ENCODE results near the gene SLC9C1. TPM values are rescaled to one million over a fixed set of nuclear protein-coding genes. Genes with fewer than 3 reads are reported as not detected.

SLC9C1 gene
- total and polyA plus RNA-seq, 2 of the 4 experiments (the other 2 are of a cell fraction), result not detected

DNA sequence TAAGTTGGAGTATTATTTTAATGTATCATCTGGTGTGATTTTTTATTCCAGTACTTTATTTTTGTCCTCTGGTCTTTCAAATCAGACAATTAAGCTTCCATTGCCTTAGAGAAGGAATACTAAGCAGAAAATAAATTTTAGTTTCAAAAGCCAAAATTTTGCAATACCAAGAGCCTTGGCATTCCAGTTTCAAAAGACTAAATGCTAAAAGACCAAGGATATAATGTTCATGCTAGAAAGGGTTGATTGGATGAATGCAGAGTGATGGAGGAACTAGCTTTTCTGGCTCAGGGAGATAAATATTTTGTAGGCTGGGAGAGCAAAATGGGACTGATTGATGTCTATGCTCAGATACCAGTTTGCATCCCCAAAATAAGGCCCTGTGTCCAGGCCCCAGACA is 45.1 kb upstream of the SLC9C1 start:
- in situ Hi-C loops (cut with MboI; ENCODE audit: low sequenced_read_pairs), result no loop called here
- H2AK9ac ChIP-seq (replicated peaks; ENCODE audit: low read depth, low read length, poor library complexity), result no peak overlapping the region
- H2BK20ac ChIP-seq (ENCODE audit: low read depth, low read length), result no peak overlapping the region
- no peak overlapping the region for H3K14ac ChIP-seq (replicated peaks; ENCODE audit: low read depth, low read length)
- no peak overlapping the region for H2BK15ac ChIP-seq (ENCODE audit: low read depth, low read length)
- no peak overlapping the region for H3K23ac ChIP-seq (ENCODE audit: low read depth, low read length)
- H2BK5ac ChIP-seq (ENCODE audit: low read depth, low read length, poor library complexity, severe bottlenecking), result no peak overlapping the region
- no peak overlapping the region for H3K4ac ChIP-seq (ENCODE audit: low read depth, low read length)
- no peak overlapping the region for H3K18ac ChIP-seq (ENCODE audit: low read depth, low read length)
- TF ChIP-seq RCOR1 (IDR thresholded peaks at IDR 0.05; ENCODE audit: insufficient replicate concordance, low read length), result no peak
- no peak for TF ChIP-seq CEBPB (IDR thresholded peaks at IDR 0.05; ENCODE audit: low read depth, low read length)
- DNase-seq (no peak), ATAC-seq (ENCODE audit: low read depth) (no peak)
- dilution Hi-C loops (cut with HindIII; ENCODE audit: low sequenced_read_pairs, unreplicated experiment), result no loop called here
- no peak overlapping the region for H4K91ac ChIP-seq (ENCODE audit: insufficient read depth, low read depth, low read length)
- no peaks in the 10 kb centered on the region for H3K4me1 ChIP-seq (ENCODE audit: control insufficient read depth, insufficient read depth, low read length)
- no peak overlapping the region for H3K9ac ChIP-seq (ENCODE audit: low read depth, low read length)
- ChIA-PET CTCF (no interaction called here), POLR2A (ENCODE audit: unreplicated experiment) (no interaction called here)
- H2AFZ ChIP-seq (replicated peaks; ENCODE audit: low read length, poor library complexity), result no peak overlapping the region
- no peak overlapping the region for H3K27ac ChIP-seq (ENCODE audit: insufficient read depth, low read length)
- H3K79me1 ChIP-seq (ENCODE audit: low read depth in 1 of 2, low read length in 2 of 2), result no peaks in the 10 kb centered on the region
- no peak overlapping the region for H3K4me3 ChIP-seq (ENCODE audit: insufficient read depth, low read depth, low read length)
- no peaks in the 10 kb centered on the region for H3K9me1 ChIP-seq (ENCODE audit: insufficient read depth, low read length)
- no peak overlapping the region for H4K8ac ChIP-seq (ENCODE audit: low read depth in 2 of 2, low read length in 2 of 2)
- H4K5ac ChIP-seq (ENCODE audit: low read depth, low read length), result no peak overlapping the region
- peaks cover 3% of the 10 kb centered on the region; the same call in 1 of the 2 replicates for H3K9me3 ChIP-seq (ENCODE audit: control insufficient read depth, insufficient read depth, low read length)
- H4K20me1 ChIP-seq (ENCODE audit: insufficient read depth, low read length), result no peaks in the 10 kb centered on the region
- H3K36me3 ChIP-seq (ENCODE audit: control insufficient read depth, insufficient read depth, low read length), result no peaks in the 10 kb centered on the region
- BruUV-seq (replicated peaks), result no TSS peak
- no peak overlapping the region for H2AK5ac ChIP-seq (ENCODE audit: low read depth, low read length)
- intact Hi-C loops (cut with micrococcal nuclease), result no loop called here
- no peak overlapping the region for H2BK120ac ChIP-seq (ENCODE audit: low read depth, low read length)
- no peak overlapping the region for H3K56ac ChIP-seq (ENCODE audit: extremely low read depth, insufficient read depth, low read length)
- peaks cover 9% of the 10 kb centered on the region; the same call in 1 of the 2 replicates for H3K27me3 ChIP-seq (ENCODE audit: control insufficient read depth, insufficient read depth, low read length)
- H3K4me2 ChIP-seq (ENCODE audit: low read depth, low read length), result no peak overlapping the region

Data from IMR-90 (cell line).